Measurements from ENCODE around the gene HERPUD2.
A peak's percentile ranks its signal among the peaks of the same experiment; 100 is the strongest.

Gene HERPUD2, protein sequence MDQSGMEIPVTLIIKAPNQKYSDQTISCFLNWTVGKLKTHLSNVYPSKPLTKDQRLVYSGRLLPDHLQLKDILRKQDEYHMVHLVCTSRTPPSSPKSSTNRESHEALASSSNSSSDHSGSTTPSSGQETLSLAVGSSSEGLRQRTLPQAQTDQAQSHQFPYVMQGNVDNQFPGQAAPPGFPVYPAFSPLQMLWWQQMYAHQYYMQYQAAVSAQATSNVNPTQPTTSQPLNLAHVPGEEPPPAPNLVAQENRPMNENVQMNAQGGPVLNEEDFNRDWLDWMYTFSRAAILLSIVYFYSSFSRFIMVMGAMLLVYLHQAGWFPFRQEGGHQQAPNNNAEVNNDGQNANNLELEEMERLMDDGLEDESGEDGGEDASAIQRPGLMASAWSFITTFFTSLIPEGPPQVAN

DNA sequence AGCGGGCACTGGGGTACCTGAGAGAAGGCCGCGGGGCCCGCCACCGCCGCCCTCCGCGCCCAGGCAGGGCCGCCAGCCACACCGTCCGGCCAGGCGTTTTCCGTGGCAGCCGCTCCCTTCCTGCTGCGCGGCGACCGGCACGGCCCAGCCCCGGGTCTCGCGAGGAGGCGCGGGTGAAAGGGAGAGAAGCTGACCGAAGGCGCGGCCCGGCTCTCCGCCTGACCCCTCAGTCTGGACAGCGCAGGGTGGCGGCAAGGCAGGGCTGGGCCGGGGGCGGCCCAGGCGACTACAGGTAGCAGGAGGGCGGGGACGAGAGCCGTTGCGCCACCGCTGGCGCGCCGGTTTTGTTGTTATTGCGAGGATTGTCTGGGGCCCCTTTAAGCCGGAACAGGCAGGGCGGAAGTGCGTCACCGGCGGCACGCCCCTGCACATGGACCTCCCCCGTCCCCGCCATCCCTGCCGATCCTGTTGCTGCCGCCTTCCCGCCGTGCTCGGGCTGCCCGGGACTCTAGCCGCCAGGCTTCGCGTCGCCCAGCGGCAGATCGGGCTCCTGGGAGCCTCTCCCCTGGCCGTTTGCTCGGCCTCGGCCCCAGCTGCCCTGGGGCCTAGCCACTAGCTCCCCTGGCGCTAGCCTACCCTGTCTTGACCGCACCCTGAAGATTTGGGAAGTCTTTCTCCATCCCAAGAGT, at the start of gene HERPUD2:
TSS of gene HERPUD2 (minus strand) at position 352 of the 689 bp plus-strand sequence. CDS start 805 bp downstream, outside the sequence.
- peak; percentile 96 for DNase-seq (ENCODE audit: low spot score)

DNA sequence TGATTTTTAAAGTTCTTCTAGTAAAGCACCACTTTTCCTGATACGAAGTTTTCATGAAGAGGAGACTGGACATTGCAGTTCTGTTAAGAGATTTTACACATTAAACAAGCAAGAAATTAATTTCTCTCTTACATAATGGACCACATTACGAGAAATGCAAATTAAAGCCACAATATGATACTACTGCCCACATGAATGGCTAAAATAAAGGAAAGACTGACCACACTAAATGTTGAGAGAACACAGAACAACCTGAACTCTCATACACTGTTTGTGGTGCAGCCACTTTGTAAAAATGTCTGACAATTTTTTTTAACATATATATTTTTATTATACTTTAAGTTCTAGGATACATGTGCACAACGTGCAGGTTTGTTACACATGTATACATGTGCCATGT, 44.0 kb upstream of the HERPUD2 start:
- no peak for DNase-seq (ENCODE audit: low spot score)

DNA sequence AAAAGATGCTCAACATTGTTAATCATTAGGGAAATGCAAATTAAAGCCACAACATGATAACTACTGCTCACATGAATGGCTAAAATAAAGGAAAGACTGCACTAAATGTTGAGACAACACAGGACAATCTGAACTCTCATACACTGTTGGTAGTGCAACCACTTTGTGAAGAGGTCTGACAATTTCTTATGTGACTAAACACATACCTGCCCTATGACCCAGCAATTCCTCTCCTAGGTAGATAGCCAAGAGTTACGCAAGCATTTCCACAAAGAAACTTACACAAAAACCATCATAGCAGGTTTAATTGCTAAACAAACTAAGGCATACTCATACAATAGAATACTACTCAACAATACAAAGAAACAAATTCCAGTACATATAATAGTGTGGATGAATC, 41.8 kb upstream of the HERPUD2 start:
- DNase-seq (ENCODE audit: low spot score): no peak

DNA sequence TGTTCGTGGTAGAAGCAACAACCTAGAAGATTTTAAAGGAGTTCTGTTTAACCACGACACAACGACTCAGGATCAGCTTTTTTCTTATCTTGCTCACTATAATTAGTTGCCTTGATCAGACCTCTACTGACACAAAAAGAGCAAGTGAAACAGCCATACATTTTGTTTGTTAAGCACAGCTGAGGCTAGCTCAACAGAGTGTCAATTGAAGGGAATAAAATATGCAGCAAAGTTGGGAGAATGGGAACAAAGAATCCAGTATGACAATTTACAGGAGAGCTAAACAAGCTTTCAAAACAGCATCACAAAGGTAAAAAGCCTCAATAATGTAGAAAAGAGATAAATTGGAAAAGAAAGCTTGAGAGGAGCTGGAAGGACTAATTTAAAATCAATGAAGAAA, 40.5 kb upstream of the HERPUD2 start:
- DNase-seq (ENCODE audit: low spot score): no peak

- no peak for DNase-seq (ENCODE audit: low spot score)
Observed at GRCh38 chr7:35734001-35734483, 39.1 kb upstream of the HERPUD2 start.

- no peak for DNase-seq (ENCODE audit: low spot score)
Observed at GRCh38 chr7:35731349-35731748, 36.4 kb upstream of the HERPUD2 start.

- DNase-seq (ENCODE audit: low spot score): no peak
Observed at GRCh38 chr7:35729061-35729783, 34.3 kb upstream of the HERPUD2 start.

- DNase-seq (ENCODE audit: low spot score): no peak
Observed at GRCh38 chr7:35728412-35729060, 33.6 kb upstream of the HERPUD2 start.

- no peak for DNase-seq (ENCODE audit: low spot score)
Observed at GRCh38 chr7:35727571-35727970, 32.6 kb upstream of the HERPUD2 start.

DNA sequence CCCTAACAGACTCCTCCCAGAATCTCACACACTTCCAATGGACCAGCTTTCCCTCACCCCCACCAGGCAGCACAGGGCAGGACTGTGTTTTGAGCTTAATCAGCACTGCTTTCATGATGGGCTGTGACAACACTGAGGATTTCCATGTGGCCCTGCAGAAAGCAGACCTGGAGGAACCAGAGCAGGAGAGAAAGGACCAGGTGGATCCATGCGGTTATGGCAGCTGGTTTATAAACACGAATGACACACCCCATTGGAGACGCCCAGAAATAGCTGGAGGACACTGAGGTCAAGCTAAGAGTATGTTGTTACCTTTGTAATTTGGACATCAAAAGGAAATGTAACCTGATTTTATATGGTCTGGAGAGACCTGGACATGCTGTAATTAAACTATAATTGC, 31.7 kb upstream of the HERPUD2 start:
- no peak for DNase-seq (ENCODE audit: low spot score)

DNA sequence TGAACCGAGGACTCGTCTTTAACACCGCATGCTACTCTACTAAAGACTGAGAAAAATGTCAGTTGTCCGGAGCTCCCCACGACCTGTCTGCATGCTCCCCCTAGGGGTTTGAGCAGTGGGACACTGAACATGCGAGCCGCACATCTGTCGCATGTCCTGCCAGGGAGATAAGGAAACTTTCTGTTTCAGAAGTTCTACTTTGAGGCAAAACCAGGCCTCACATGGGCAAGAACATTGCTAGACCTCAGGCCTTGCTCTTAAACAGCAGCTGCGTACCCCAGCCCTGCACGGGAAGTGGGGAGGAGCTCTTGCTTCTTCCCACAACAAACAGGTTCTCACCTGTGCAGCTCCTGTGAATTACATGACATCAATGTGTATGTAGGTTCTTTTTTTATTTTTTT, 30.3 kb upstream of the HERPUD2 start:
- no peak for DNase-seq (ENCODE audit: low spot score)

GRCh38 chr7:35723011-35723410, 28.1 kb upstream of the HERPUD2 start:
- DNase-seq (ENCODE audit: low spot score): no peak

GRCh38 chr7:35722054-35722849, 27.3 kb upstream of the HERPUD2 start:
- no peak for DNase-seq (ENCODE audit: low spot score)

DNA sequence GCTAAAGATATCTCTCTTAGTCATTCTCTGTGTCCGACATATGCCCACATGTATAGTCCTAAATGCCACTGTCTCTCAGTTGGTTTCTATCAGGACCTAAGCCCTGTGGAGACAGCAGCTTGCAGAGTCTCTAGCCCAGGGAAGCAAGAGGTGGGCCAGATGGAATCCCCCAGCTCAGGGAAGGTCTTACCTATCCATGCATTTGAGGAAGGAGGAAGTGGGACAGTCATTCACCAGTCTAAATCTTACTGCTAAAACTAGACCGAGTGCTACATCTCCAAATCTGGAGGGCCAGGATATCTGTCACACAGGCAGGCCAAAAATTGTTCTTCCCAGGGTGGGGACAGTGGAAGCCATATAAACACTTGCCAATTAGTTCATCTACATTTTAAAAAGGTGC, 26.4 kb upstream of the HERPUD2 start:
- no peak for DNase-seq (ENCODE audit: low spot score)

- no peak for DNase-seq (ENCODE audit: low spot score)
Observed at GRCh38 chr7:35720849-35721248, 25.9 kb upstream of the HERPUD2 start.

DNA sequence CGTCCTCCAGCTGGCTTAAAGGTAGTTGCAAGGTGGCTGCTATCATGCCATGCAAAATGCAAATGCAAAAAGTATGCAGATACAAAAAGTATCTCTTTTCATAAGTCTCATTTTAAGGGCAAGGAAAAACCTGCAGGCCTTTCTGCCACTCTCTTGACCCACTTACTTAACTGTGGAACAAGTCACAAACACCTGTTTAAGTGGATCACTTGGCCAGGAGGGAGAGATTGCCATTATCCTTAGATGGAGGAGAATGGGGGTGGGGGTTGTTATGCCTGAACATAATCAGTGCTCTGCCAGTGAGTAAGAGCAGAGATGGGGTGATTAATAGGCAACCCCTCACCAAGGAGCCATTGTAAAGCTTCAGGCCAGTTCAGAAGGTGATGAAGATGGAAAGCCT, 25.1 kb upstream of the HERPUD2 start:
- no peak for DNase-seq (ENCODE audit: low spot score)

- no peak for DNase-seq (ENCODE audit: low spot score)
Observed at GRCh38 chr7:35718047-35718446, 23.1 kb upstream of the HERPUD2 start.

GRCh38 chr7:35717516-35717915, 22.6 kb upstream of the HERPUD2 start:
- no peak for DNase-seq (ENCODE audit: low spot score)

GRCh38 chr7:35717013-35717412, 22.1 kb upstream of the HERPUD2 start:
- DNase-seq (ENCODE audit: low spot score): no peak

- DNase-seq (ENCODE audit: low spot score): no peak
Observed at GRCh38 chr7:35716038-35716803, 21.3 kb upstream of the HERPUD2 start.

DNA sequence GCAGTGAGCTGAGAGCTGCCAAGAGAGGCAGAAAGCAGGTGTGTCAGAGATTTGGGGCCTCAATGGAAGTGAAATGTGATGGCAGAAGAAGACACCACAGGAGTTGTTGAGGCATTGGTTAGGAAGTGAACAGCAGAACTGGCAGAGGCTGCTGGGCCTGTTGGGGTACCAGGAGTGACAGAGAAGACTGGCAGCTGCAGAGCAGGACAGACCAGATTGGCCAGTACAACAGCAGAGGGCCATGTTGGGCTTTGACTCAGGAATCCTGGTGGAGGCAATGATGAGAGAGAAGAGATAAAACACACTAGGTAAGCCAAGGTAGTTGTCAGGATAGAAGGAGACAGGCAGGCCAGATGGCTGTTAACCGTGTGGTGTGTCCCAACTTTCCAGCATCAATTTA, 19.9 kb upstream of the HERPUD2 start:
- no peak for DNase-seq (ENCODE audit: low spot score)
